Smooth muscle cell (in vitro differentiated cells): ENCODE measurements around the gene TLN1. TPM values are rescaled to one million over a fixed set of nuclear protein-coding genes. Genes with fewer than 3 reads are reported as not detected.

Experiments
- DNase-seq: peaks from one replicate; lab custom pipeline; 2025; ENCODE audit not compliant: unreplicated experiment; lab: John Stamatoyannopoulos, UW
- H2AFZ ChIP-seq: fragments of 200-600 bp; sonication (generic); 2 replicates; pipeline ENCODE4 v1.6.0; 2016; ENCODE audit warnings: antibody characterized with exemption, low read depth, mild to moderate bottlenecking
- H3F3A ChIP-seq: fragments of 200-600 bp; sonication (generic); 2 replicates; pipeline ENCODE4 v1.6.0; 2017; ENCODE audit warnings: antibody characterized with exemption, low read depth
- H3K27ac ChIP-seq: fragments of 200-600 bp; sonication (generic); 2 replicates; pipeline ENCODE4 v1.5.1; 2016; ENCODE audit warnings: low read depth, mild to moderate bottlenecking
- H3K27me3 ChIP-seq: fragments of 200-600 bp; sonication (generic); 2 replicates; pipeline ENCODE4 v1.6.1; 2016; ENCODE audit warnings: low read depth, mild to moderate bottlenecking
- H3K36me3 ChIP-seq: fragments of 200-600 bp; sonication (generic); 2 replicates; pipeline ENCODE4 v1.5.1; 2016; ENCODE audit warnings: low read depth
- H3K4me1 ChIP-seq: fragments of 200-600 bp; sonication (generic); 2 replicates; pipeline ENCODE4 v1.5.1; 2016; ENCODE audit warnings: low read depth
- H3K4me2 ChIP-seq: fragments of 200-600 bp; sonication (generic); 2 replicates; pipeline ENCODE4 v1.6.0; 2016; ENCODE audit warnings: mild to moderate bottlenecking
- H3K4me3 ChIP-seq: fragments of 200-600 bp; sonication (generic); 2 replicates; pipeline ENCODE4 v1.5.1; 2016; ENCODE audit warnings: mild to moderate bottlenecking
- H3K79me2 ChIP-seq: fragments of 200-600 bp; sonication (generic); 2 replicates; pipeline ENCODE4 v1.6.0; 2016; ENCODE audit warnings: low read depth, mild to moderate bottlenecking
- H3K9ac ChIP-seq: fragments of 200-600 bp; sonication (generic); 2 replicates; pipeline ENCODE4 v1.6.0; 2016; ENCODE audit warnings: low read depth
- H3K9me3 ChIP-seq: fragments of 200-600 bp; sonication (generic); replicated peaks from 2 replicates; pipeline ENCODE4 v1.5.1; 2016; ENCODE audit warnings: low read depth
- H4K20me1 ChIP-seq: fragments of 200-600 bp; sonication (generic); 2 replicates; pipeline ENCODE4 v1.6.0; 2016; ENCODE audit warnings: low read depth
- CTCF ChIP-seq: fragments of 200-600 bp; sonication (generic); IDR thresholded peaks from 2 replicates; pipeline ENCODE4 v1.5.1; 2017; ENCODE audit warnings: borderline replicate concordance, mild to moderate bottlenecking, antibody characterized with exemption; ENCODE audit not compliant: insufficient read depth, poor library complexity, severe bottlenecking
- WGBS: methylation state at CpG from one replicate; pipeline ENCODE4 v1.1.7; 2016; ENCODE audit warnings: low lambda C conversion rate; 5-methylcytosine and 5-hydroxymethylcytosine counted together
- polyA plus RNA-seq: library from polyadenylated mRNA; unstranded; fragments of >200 nt; fragmentation: Nextera tagmentation; extraction: Ambion mirVana; gene quantifications from 2 replicates; pipeline ENCODE4 v1.2.1, GENCODE V29; 2016
- total RNA-seq: library from RNA; depleted of rRNA; stranded (reverse); fragments of >200 nt; gene quantifications from 2 replicates; pipeline ENCODE4 v1.2.3, GENCODE V29; 2014

Gene TLN1
- total and polyA plus RNA-seq, 2 experiments from 2014 or later: 130 to 145 TPM

GRCh38 chr9:35679091-35679490 lies 52.9 kb downstream of the TLN1 start:
- WGBS: 94% methylated on average over 5 of the region's 5 CpGs
- no peaks in the 10 kb centered on the region for H3K36me3 ChIP-seq

GRCh38 chr9:35675732-35676392 lies 56.1 kb downstream of the TLN1 start:
- Histone ChIP-seq H2AFZ (peak overlapping the region; percentile 68), H3K4me1 (peaks cover 5% of the 10 kb centered on the region), H3K9me3 (no peaks in the 10 kb centered on the region), H3K79me2 (no peaks in the 10 kb centered on the region), H3K4me2 (peak overlapping the region; percentile 84), H3F3A (peaks cover 7% of the 10 kb centered on the region), H4K20me1 (no peaks in the 10 kb centered on the region), H3K27ac (no peak overlapping the region), H3K9ac (peak overlapping the region; percentile 15), H3K4me3 (peak overlapping the region; percentile 56), H3K36me3 (no peaks in the 10 kb centered on the region), H3K27me3 (no peaks in the 10 kb centered on the region)
- peak; percentile 21 for DNase-seq
- TF ChIP-seq CTCF: no peak
- WGBS: 19% methylated on average over 32 of the region's 51 CpGs

More at GRCh38 chr9:35679091-35679490, 52.9 kb downstream of the TLN1 start:
- no peak for TF ChIP-seq CTCF
- no peaks in the 10 kb centered on the region for H3K27me3 ChIP-seq
- peaks cover 5% of the 10 kb centered on the region for H3K4me1 ChIP-seq
- H3F3A ChIP-seq: peaks cover 37% of the 10 kb centered on the region
- no peak overlapping the region for H3K27ac ChIP-seq
- no peaks in the 10 kb centered on the region for H3K9me3 ChIP-seq
- no peaks in the 10 kb centered on the region for H3K79me2 ChIP-seq
- H3K9ac ChIP-seq: no peak overlapping the region
- no peak overlapping the region for H3K4me3 ChIP-seq
- no peak overlapping the region for H3K4me2 ChIP-seq
- peaks cover 30% of the 10 kb centered on the region for H4K20me1 ChIP-seq
- H2AFZ ChIP-seq: no peak overlapping the region
- no peak for DNase-seq

GRCh38 chr9:35675204-35675603 lies 56.8 kb downstream of the TLN1 start:
- Histone ChIP-seq H4K20me1 (no peaks in the 10 kb centered on the region), H3K4me2 (peak overlapping the region; percentile 84), H3K27me3 (no peaks in the 10 kb centered on the region), H2AFZ (peak overlapping the region; percentile 68), H3K4me3 (peak overlapping the region; percentile 56), H3K9me3 (no peaks in the 10 kb centered on the region), H3F3A (peaks cover 6% of the 10 kb centered on the region), H3K27ac (no peak overlapping the region), H3K79me2 (no peaks in the 10 kb centered on the region), H3K4me1 (peaks cover 5% of the 10 kb centered on the region), H3K36me3 (no peaks in the 10 kb centered on the region), H3K9ac (no peak overlapping the region)
- WGBS: 33% methylated on average over 13 of the region's 13 CpGs
- DNase-seq: no peak
- TF ChIP-seq CTCF: no peak

- 86% methylated on average over 3 of the region's 3 CpGs for WGBS
- Histone ChIP-seq H3K9ac (no peak overlapping the region), H3K4me2 (no peak overlapping the region)
These were observed 58.0 kb downstream of the TLN1 start for GRCh38 chr9:35674025-35674361.

More at GRCh38 chr9:35674025-35674361, 58.0 kb downstream of the TLN1 start:
- TF ChIP-seq CTCF: no peak
- DNase-seq: no peak
- H3K4me1 ChIP-seq: peaks cover 5% of the 10 kb centered on the region
- H4K20me1 ChIP-seq: no peaks in the 10 kb centered on the region
- no peak overlapping the region for H2AFZ ChIP-seq
- no peak overlapping the region for H3K27ac ChIP-seq
- H3F3A ChIP-seq: peaks cover 4% of the 10 kb centered on the region
- no peaks in the 10 kb centered on the region for H3K27me3 ChIP-seq
- H3K9me3 ChIP-seq: no peaks in the 10 kb centered on the region
- no peak overlapping the region for H3K4me3 ChIP-seq
- H3K79me2 ChIP-seq: no peaks in the 10 kb centered on the region
- H3K36me3 ChIP-seq: no peaks in the 10 kb centered on the region
